CD4-positive, alpha-beta T cell treated with Interleukin-15 for 1 hour (primary cell): ENCODE results near the gene NSUN2.

Experiments used
- DNase-seq: peaks from one replicate; pipeline ENCODE4 v3.0.0-alpha.2; 2020

The NSUN2 gene

GRCh38 chr5:6553972-6554371 lies 78.9 kb downstream of the NSUN2 start:
- no peak for DNase-seq

GRCh38 chr5:6552612-6553011 lies 80.2 kb downstream of the NSUN2 start:
- DNase-seq, result no peak

GRCh38 chr5:6551955-6552313 lies 80.9 kb downstream of the NSUN2 start:
- no peak for DNase-seq

- DNase-seq, result no peak
Measured at GRCh38 chr5:6551287-6551954, 81.4 kb downstream of the NSUN2 start.

- DNase-seq, result no peak
Measured at GRCh38 chr5:6550628-6551027, 82.2 kb downstream of the NSUN2 start.
